ENCODE measurements around the gene SFMBT2.

DNA sequence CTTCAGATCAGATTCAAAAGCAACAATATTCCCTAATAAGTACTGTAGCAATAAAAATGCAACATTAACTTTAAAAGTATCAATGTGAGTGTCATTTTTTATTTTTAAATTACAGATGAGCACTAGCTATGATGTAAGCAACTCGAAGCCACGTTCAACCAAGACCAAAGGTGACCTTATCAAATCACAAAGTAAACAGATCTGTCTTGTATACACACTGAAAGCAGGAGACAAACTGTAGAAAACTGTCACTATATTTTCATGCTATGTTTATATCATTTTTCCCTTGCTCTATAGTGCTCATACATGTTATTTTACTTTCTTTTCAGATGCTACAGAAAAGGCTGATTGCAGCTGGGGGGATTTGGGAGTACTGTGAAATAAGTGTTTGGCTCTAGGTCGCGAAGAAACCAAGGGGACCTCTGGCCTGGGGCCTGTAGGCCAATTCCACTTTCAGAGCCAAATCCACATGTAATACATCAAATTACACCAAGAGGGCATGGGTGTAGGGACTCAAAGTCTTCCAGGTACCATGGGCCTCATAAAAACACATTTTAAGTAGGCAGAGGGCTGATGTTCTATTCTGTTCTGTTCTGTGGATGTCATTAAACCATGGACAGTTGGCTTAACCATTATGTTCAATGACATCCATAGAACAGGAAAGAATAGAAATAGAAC, 245.2 kb downstream of the SFMBT2 start:
- TF ChIP-seq, protein P1, sequence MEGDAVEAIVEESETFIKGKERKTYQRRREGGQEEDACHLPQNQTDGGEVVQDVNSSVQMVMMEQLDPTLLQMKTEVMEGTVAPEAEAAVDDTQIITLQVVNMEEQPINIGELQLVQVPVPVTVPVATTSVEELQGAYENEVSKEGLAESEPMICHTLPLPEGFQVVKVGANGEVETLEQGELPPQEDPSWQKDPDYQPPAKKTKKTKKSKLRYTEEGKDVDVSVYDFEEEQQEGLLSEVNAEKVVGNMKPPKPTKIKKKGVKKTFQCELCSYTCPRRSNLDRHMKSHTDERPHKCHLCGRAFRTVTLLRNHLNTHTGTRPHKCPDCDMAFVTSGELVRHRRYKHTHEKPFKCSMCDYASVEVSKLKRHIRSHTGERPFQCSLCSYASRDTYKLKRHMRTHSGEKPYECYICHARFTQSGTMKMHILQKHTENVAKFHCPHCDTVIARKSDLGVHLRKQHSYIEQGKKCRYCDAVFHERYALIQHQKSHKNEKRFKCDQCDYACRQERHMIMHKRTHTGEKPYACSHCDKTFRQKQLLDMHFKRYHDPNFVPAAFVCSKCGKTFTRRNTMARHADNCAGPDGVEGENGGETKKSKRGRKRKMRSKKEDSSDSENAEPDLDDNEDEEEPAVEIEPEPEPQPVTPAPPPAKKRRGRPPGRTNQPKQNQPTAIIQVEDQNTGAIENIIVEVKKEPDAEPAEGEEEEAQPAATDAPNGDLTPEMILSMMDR (IDR thresholded peaks at IDR 0.05), result no peak
- no peak for TF ChIP-seq ZFX (IDR thresholded peaks at IDR 0.05; ENCODE audit: borderline replicate concordance)
